ENCODE data around the gene GPR26. TPM values are rescaled to one million over a fixed set of nuclear protein-coding genes. Genes with fewer than 3 reads are reported as not detected.

The GPR26 gene
- total and polyA plus RNA-seq, 2 experiments from 2014 or later = not detected

GRCh38 chr10:123663522-123663921 is 2.6 kb upstream of the GPR26 start:
- no peak overlapping the region for H3K4me2 ChIP-seq (ENCODE audit: unreplicated experiment)
- in situ Hi-C loops (cut with MboI) = no loop called here
- no peaks in the 10 kb centered on the region for H3F3A ChIP-seq (ENCODE audit: insufficient read depth)
- no peaks in the 10 kb centered on the region for H3K9me3 ChIP-seq (ENCODE audit: low read depth)
- no peak overlapping the region for H3K4me3 ChIP-seq
- no peaks in the 10 kb centered on the region for H3K36me3 ChIP-seq (ENCODE audit: low read depth)
- no peaks in the 10 kb centered on the region for H4K20me1 ChIP-seq (ENCODE audit: insufficient read depth)
- H3K79me2 ChIP-seq (ENCODE audit: insufficient read depth) = no peaks in the 10 kb centered on the region
- H3K4me1 ChIP-seq (ENCODE audit: insufficient read depth) = no peaks in the 10 kb centered on the region
- WGBS, 2 experiments (ENCODE audit: low coverage in 1 of 2, low lambda C conversion rate in 2 of 2, missing lambda C conversion rate in 2 of 2) = 2 to 6% methylated on average over 3 of the region's 3 CpGs
- no peak for TF ChIP-seq EZH2phosphoT487 (IDR thresholded peaks at IDR 0.05; ENCODE audit: insufficient read depth, low read depth)
- no peak for TF ChIP-seq EZH2 (IDR thresholded peaks at IDR 0.05; ENCODE audit: insufficient read depth, poor library complexity, severe bottlenecking)
- no peak overlapping the region for H3K9ac ChIP-seq
- no peak for DNase-seq
- no peak overlapping the region for H3K27ac ChIP-seq
- no peaks in the 10 kb centered on the region for H3K9me2 ChIP-seq (ENCODE audit: insufficient read depth)
- no peak overlapping the region for H2AFZ ChIP-seq
- H3K27me3 ChIP-seq (replicated peaks; ENCODE audit: insufficient read depth) = peaks cover 7% of the 10 kb centered on the region; the same call in 1 of the 2 replicates

GRCh38 chr10:123665491-123666286 is 466 bp upstream of the GPR26 start:
- no peaks in the 10 kb centered on the region for H3K79me2 ChIP-seq (ENCODE audit: insufficient read depth)
- no peak overlapping the region for H3K4me2 ChIP-seq (ENCODE audit: unreplicated experiment)
- H3K9me2 ChIP-seq (ENCODE audit: insufficient read depth) = no peaks in the 10 kb centered on the region
- no peak for DNase-seq
- peaks cover 7% of the 10 kb centered on the region; the same call in 1 of the 2 replicates for H3F3A ChIP-seq (ENCODE audit: insufficient read depth)
- peaks cover 7% of the 10 kb centered on the region; the same call in 1 of the 2 replicates for H3K27me3 ChIP-seq (replicated peaks; ENCODE audit: insufficient read depth)
- no peak overlapping the region for H3K4me3 ChIP-seq
- no peaks in the 10 kb centered on the region for H3K36me3 ChIP-seq (ENCODE audit: low read depth)
- H2AFZ ChIP-seq = no peak overlapping the region
- TF ChIP-seq EZH2phosphoT487 (IDR thresholded peaks at IDR 0.05; ENCODE audit: insufficient read depth, low read depth) = no peak
- TF ChIP-seq EZH2 (IDR thresholded peaks at IDR 0.05; ENCODE audit: insufficient read depth, poor library complexity, severe bottlenecking) = no peak
- WGBS, 2 experiments (ENCODE audit: low coverage in 1 of 2, low lambda C conversion rate in 2 of 2, missing lambda C conversion rate in 2 of 2) = 12 to 13% methylated on average over 32 to 46 of the region's 47 CpGs
- H3K4me1 ChIP-seq (ENCODE audit: insufficient read depth) = peaks cover 10% of the 10 kb centered on the region
- H4K20me1 ChIP-seq (ENCODE audit: insufficient read depth) = no peaks in the 10 kb centered on the region
- no peak overlapping the region for H3K27ac ChIP-seq
- H3K9ac ChIP-seq = no peak overlapping the region
- H3K9me3 ChIP-seq (ENCODE audit: low read depth) = no peaks in the 10 kb centered on the region
- in situ Hi-C loops (cut with MboI) = no loop called here

GRCh38 chr10:123669886-123670285 is 3.7 kb downstream of the GPR26 start:
- Histone ChIP-seq H3K27ac (no peak overlapping the region), H3K36me3 (ENCODE audit: low read depth) (no peaks in the 10 kb centered on the region), H3K27me3 (replicated peaks; ENCODE audit: insufficient read depth) (peaks cover 7% of the 10 kb centered on the region; the same call in 1 of the 2 replicates), H3K9me2 (ENCODE audit: insufficient read depth) (no peaks in the 10 kb centered on the region), H3K79me2 (ENCODE audit: insufficient read depth) (no peaks in the 10 kb centered on the region), H2AFZ (no peak overlapping the region), H3K9ac (no peak overlapping the region), H3K4me1 (ENCODE audit: insufficient read depth) (peaks cover 15% of the 10 kb centered on the region), H3K9me3 (ENCODE audit: low read depth) (no peaks in the 10 kb centered on the region), H3F3A (ENCODE audit: insufficient read depth) (peaks cover 7% of the 10 kb centered on the region; the same call in 1 of the 2 replicates), H3K4me3 (no peak overlapping the region), H4K20me1 (ENCODE audit: insufficient read depth) (no peaks in the 10 kb centered on the region), H3K4me2 (ENCODE audit: unreplicated experiment) (no peak overlapping the region)
- TF ChIP-seq EZH2phosphoT487 (IDR thresholded peaks at IDR 0.05; ENCODE audit: insufficient read depth, low read depth) (no peak), EZH2 (IDR thresholded peaks at IDR 0.05; ENCODE audit: insufficient read depth, poor library complexity, severe bottlenecking) (no peak)
- DNase-seq = peak; percentile 89
- in situ Hi-C loops (cut with MboI) = no loop called here

GRCh38 chr10:123673198-123673597 is 7.0 kb downstream of the GPR26 start:
- no peaks in the 10 kb centered on the region for H4K20me1 ChIP-seq (ENCODE audit: insufficient read depth)
- no peak overlapping the region for H2AFZ ChIP-seq
- H3K4me1 ChIP-seq (ENCODE audit: insufficient read depth) = peaks cover 15% of the 10 kb centered on the region
- H3K9ac ChIP-seq = no peak overlapping the region
- no peak overlapping the region for H3K4me3 ChIP-seq
- H3K27me3 ChIP-seq (replicated peaks; ENCODE audit: insufficient read depth) = no peaks in the 10 kb centered on the region
- no peak overlapping the region for H3K4me2 ChIP-seq (ENCODE audit: unreplicated experiment)
- H3K79me2 ChIP-seq (ENCODE audit: insufficient read depth) = no peaks in the 10 kb centered on the region
- H3K36me3 ChIP-seq (ENCODE audit: low read depth) = no peaks in the 10 kb centered on the region
- WGBS, 2 experiments (ENCODE audit: low coverage in 1 of 2, low lambda C conversion rate in 2 of 2, missing lambda C conversion rate in 2 of 2) = 73 to 80% methylated on average over 1 of the region's 1 CpG
- in situ Hi-C loops (cut with MboI) = no loop called here
- H3K27ac ChIP-seq = no peak overlapping the region
- no peak for DNase-seq
- H3K9me2 ChIP-seq (ENCODE audit: insufficient read depth) = no peaks in the 10 kb centered on the region
- TF ChIP-seq EZH2phosphoT487 (IDR thresholded peaks at IDR 0.05; ENCODE audit: insufficient read depth, low read depth) (no peak), EZH2 (IDR thresholded peaks at IDR 0.05; ENCODE audit: insufficient read depth, poor library complexity, severe bottlenecking) (no peak)
- H3F3A ChIP-seq (ENCODE audit: insufficient read depth) = peaks cover 7% of the 10 kb centered on the region; the same call in 1 of the 2 replicates
- H3K9me3 ChIP-seq (ENCODE audit: low read depth) = no peaks in the 10 kb centered on the region

Data from GM23248 (cell line).